OCI-LY1 (cell line): Measurements from ENCODE around the gene BDKRB1.

Experiments
- H2AFZ ChIP-seq: fragments of 200-600 bp; sonication (generic), shearing (Covaris generic); 2 replicates; pipeline ENCODE4 v1.6.0; 2014; ENCODE audit warnings: antibody characterized with exemption, mild to moderate bottlenecking, low read length
- H3F3A ChIP-seq: fragments of 200-600 bp; sonication (generic), shearing (Covaris generic); 2 replicates; pipeline ENCODE4 v1.6.0; 2014; ENCODE audit warnings: mild to moderate bottlenecking, antibody characterized with exemption, low read length, moderate library complexity; ENCODE audit not compliant: insufficient read depth
- H3K27ac ChIP-seq: fragments of 200-600 bp; sonication (generic); 2 replicates; pipeline ENCODE4 v1.5.1; 2014; ENCODE audit warnings: low read length, mixed run types, mild to moderate bottlenecking, low read depth; ENCODE audit not compliant: poor library complexity, severe bottlenecking
- H3K27me3 ChIP-seq: fragments of 200-600 bp; sonication (generic); 2 replicates; pipeline ENCODE4 v1.6.0; 2014; ENCODE audit warnings: antibody characterized with exemption, mild to moderate bottlenecking, low read length, moderate library complexity; ENCODE audit not compliant: insufficient read depth
- H3K36me3 ChIP-seq: fragments of 200-600 bp; sonication (generic); 2 replicates; pipeline ENCODE4 v1.6.1; 2014; ENCODE audit warnings: mild to moderate bottlenecking, antibody characterized with exemption, low read length, moderate library complexity, mixed read lengths; ENCODE audit not compliant: insufficient read depth
- H3K4me1 ChIP-seq: fragments of 200-600 bp; sonication (generic); 2 replicates; pipeline ENCODE4 v1.5.1; 2014; ENCODE audit warnings: mild to moderate bottlenecking, low read length, moderate library complexity; ENCODE audit not compliant: insufficient read depth, severe bottlenecking
- H3K4me2 ChIP-seq: fragments of 200-600 bp; sonication (generic), shearing (Covaris generic); 2 replicates; pipeline ENCODE4 v1.6.1; 2014; ENCODE audit warnings: low read length
- H3K4me3 ChIP-seq: fragments of 200-600 bp; sonication (generic); 2 replicates; pipeline ENCODE4 v1.5.1; 2014; ENCODE audit warnings: low read length, low read depth, mild to moderate bottlenecking, mixed read lengths; ENCODE audit not compliant: poor library complexity, severe bottlenecking
- H3K79me2 ChIP-seq: fragments of 200-600 bp; shearing (Covaris generic); 2 replicates; pipeline ENCODE4 v1.6.1; 2016; ENCODE audit warnings: mixed run types, low read length, mixed read lengths; ENCODE audit not compliant: insufficient read depth
- H3K9ac ChIP-seq: fragments of 200-600 bp; sonication (generic), shearing (Covaris generic); 2 replicates; pipeline ENCODE4 v1.6.1; 2014; ENCODE audit warnings: mild to moderate bottlenecking, low read length, mixed read lengths
- H3K9me2 ChIP-seq: fragments of 200-600 bp; sonication (generic), shearing (Covaris generic); 2 replicates; pipeline ENCODE4 v1.6.1; 2014; ENCODE audit warnings: low read depth, mild to moderate bottlenecking, low read length, mixed read lengths
- H3K9me3 ChIP-seq: fragments of 200-600 bp; shearing (Covaris generic); 2 replicates; pipeline ENCODE4 v1.6.1; 2014; ENCODE audit warnings: low read length, mixed read lengths
- H4K20me1 ChIP-seq: fragments of 200-600 bp; sonication (generic), shearing (Covaris generic); 2 replicates; pipeline ENCODE4 v1.6.0; 2016; ENCODE audit warnings: mild to moderate bottlenecking, low read length; ENCODE audit not compliant: insufficient read depth
- CTCF ChIP-seq: fragments of 200-600 bp; sonication (generic), shearing (Covaris generic); IDR thresholded peaks from 2 replicates; pipeline ENCODE4 v1.5.1; 2017; ENCODE audit warnings: mild to moderate bottlenecking, antibody characterized with exemption, low read length, moderate library complexity, mixed read lengths
- EZH2 ChIP-seq: fragments of 200-600 bp; sonication (generic), shearing (Covaris generic); IDR thresholded peaks from 2 replicates; pipeline ENCODE4 v1.8.0; 2017; ENCODE audit warnings: borderline replicate concordance, mixed run types, mild to moderate bottlenecking, antibody characterized with exemption, low read length, moderate library complexity, mixed read lengths

The BDKRB1 gene

DNA sequence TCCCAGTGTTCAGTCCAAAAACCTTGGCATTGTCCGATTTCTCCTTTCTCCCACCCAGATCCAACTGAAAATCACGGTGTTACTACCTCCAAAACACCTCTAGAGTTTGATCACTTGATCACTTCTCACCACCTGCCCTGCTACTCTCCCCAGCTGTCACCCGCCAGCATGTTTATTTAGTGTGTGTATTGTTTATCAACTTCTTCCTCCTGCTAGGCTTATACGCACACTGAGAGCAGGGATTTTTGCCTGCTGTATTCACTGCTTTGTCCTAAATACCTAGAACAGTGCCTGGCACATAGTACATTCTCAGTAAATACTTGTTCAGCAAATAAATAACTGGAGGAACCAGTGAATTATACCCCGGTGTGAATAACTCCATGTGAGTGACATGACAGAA lies 5.0 kb downstream of the BDKRB1 start:
- TF ChIP-seq EZH2 (no peak), CTCF (no peak)
- H4K20me1 ChIP-seq = no peaks in the 10 kb centered on the region
- no peaks in the 10 kb centered on the region for H3K9me2 ChIP-seq
- no peaks in the 10 kb centered on the region for H3K36me3 ChIP-seq
- no peak overlapping the region for H2AFZ ChIP-seq
- H3K79me2 ChIP-seq = no peaks in the 10 kb centered on the region
- H3K4me2 ChIP-seq = no peak overlapping the region
- H3K9me3 ChIP-seq = no peaks in the 10 kb centered on the region
- H3K27me3 ChIP-seq = 0 out of 2 replicates have a peak, but pooled peaks cover 2% of the 10 kb centered on the region
- no peaks in the 10 kb centered on the region for H3K4me1 ChIP-seq
- H3F3A ChIP-seq = no peaks in the 10 kb centered on the region
- H3K27ac ChIP-seq = no peak overlapping the region
- H3K9ac ChIP-seq = no peak overlapping the region
- no peak overlapping the region for H3K4me3 ChIP-seq

- Histone ChIP-seq H3K9me3 (no peaks in the 10 kb centered on the region), H3K36me3 (no peaks in the 10 kb centered on the region), H2AFZ (no peak overlapping the region), H3K4me3 (no peak overlapping the region), H3K27ac (no peak overlapping the region), H3K9me2 (no peaks in the 10 kb centered on the region), H3K4me1 (no peaks in the 10 kb centered on the region), H4K20me1 (no peaks in the 10 kb centered on the region), H3K9ac (no peak overlapping the region), H3F3A (no peaks in the 10 kb centered on the region), H3K4me2 (no peak overlapping the region), H3K27me3 (0 out of 2 replicates have a peak, but pooled peaks cover 3% of the 10 kb centered on the region), H3K79me2 (no peaks in the 10 kb centered on the region)
- no peak for TF ChIP-seq CTCF
- no peak for TF ChIP-seq EZH2
Measured at GRCh38 chr14:96261772-96262655, 6.0 kb downstream of the BDKRB1 start.

- H3K36me3 ChIP-seq = no peaks in the 10 kb centered on the region
- H3K4me3 ChIP-seq = no peak overlapping the region
- no peak overlapping the region for H3K9ac ChIP-seq
- no peaks in the 10 kb centered on the region for H3F3A ChIP-seq
- H4K20me1 ChIP-seq = no peaks in the 10 kb centered on the region
- H3K9me2 ChIP-seq = no peaks in the 10 kb centered on the region
- TF ChIP-seq CTCF = no peak
- TF ChIP-seq EZH2 = no peak
- H2AFZ ChIP-seq = no peak overlapping the region
- H3K27me3 ChIP-seq = 0 out of 2 replicates have a peak, but pooled peaks cover 3% of the 10 kb centered on the region
- H3K27ac ChIP-seq = no peak overlapping the region
- no peaks in the 10 kb centered on the region for H3K79me2 ChIP-seq
- H3K4me2 ChIP-seq = no peak overlapping the region
- no peaks in the 10 kb centered on the region for H3K9me3 ChIP-seq
- H3K4me1 ChIP-seq = no peaks in the 10 kb centered on the region
Measured at GRCh38 chr14:96263347-96264199, 7.6 kb downstream of the BDKRB1 start.
